ENCODE data around the gene SFI1. TPM values are rescaled to one million over a fixed set of nuclear protein-coding genes. Genes with fewer than 3 reads are reported as not detected.

Gene SFI1
- total RNA-seq, 1 experiment from 2014 or later: 55.2 TPM

GRCh38 chr22:31567702-31568101 lies 71.4 kb downstream of the SFI1 start:
- H3K4me3 ChIP-seq (ENCODE audit: low read depth, low read length): no peak overlapping the region
- POLR2A ChIA-PET: no interaction called here
- H3K27ac Mint-ChIP-seq (ENCODE audit: unreplicated experiment): no peak overlapping the region
- no peaks in the 10 kb centered on the region for H3K4me1 ChIP-seq
- no peak for TF ChIP-seq CTCF (IDR thresholded peaks at IDR 0.05; ENCODE audit: insufficient read depth in 1 of 2, low read depth in 1 of 2, low read length in 1 of 2, severe bottlenecking in 1 of 2, unreplicated experiment in 1 of 2)
- H3K36me3 Mint-ChIP-seq (ENCODE audit: insufficient read depth, unreplicated experiment): peaks cover 8% of the 10 kb centered on the region
- no peaks in the 10 kb centered on the region for H3K27me3 Mint-ChIP-seq (ENCODE audit: insufficient read depth, unreplicated experiment)
- H3K4me1 Mint-ChIP-seq (ENCODE audit: low read depth, unreplicated experiment): peaks cover 11% of the 10 kb centered on the region
- H3K9me3 Mint-ChIP-seq (ENCODE audit: unreplicated experiment): no peaks in the 10 kb centered on the region
- no peaks in the 10 kb centered on the region for H3K27me3 ChIP-seq (replicated peaks; ENCODE audit: control insufficient read depth, insufficient read depth, low read length)
- CTCF ChIA-PET: no interaction called here
- DNase-seq: no peak
- intact Hi-C loops (cut with micrococcal nuclease; ENCODE audit: unreplicated experiment): no loop called here
- no peak overlapping the region for H3K4me3 Mint-ChIP-seq (ENCODE audit: unreplicated experiment)
- no peaks in the 10 kb centered on the region for H3K36me3 ChIP-seq (ENCODE audit: control insufficient read depth, insufficient read depth, low read length)
- no TSS peak for BruUV-seq (replicated peaks)
- H3K9me3 ChIP-seq: no peaks in the 10 kb centered on the region

GRCh38 chr22:31569126-31569525 lies 72.8 kb downstream of the SFI1 start:
- no peaks in the 10 kb centered on the region for H3K9me3 Mint-ChIP-seq (ENCODE audit: unreplicated experiment)
- H3K27me3 Mint-ChIP-seq (ENCODE audit: insufficient read depth, unreplicated experiment): no peaks in the 10 kb centered on the region
- peaks cover 11% of the 10 kb centered on the region for H3K4me1 Mint-ChIP-seq (ENCODE audit: low read depth, unreplicated experiment)
- no peak overlapping the region for H3K27ac Mint-ChIP-seq (ENCODE audit: unreplicated experiment)
- no peak for TF ChIP-seq CTCF (IDR thresholded peaks at IDR 0.05; ENCODE audit: insufficient read depth in 1 of 2, low read depth in 1 of 2, low read length in 1 of 2, severe bottlenecking in 1 of 2, unreplicated experiment in 1 of 2)
- intact Hi-C loops (cut with micrococcal nuclease; ENCODE audit: unreplicated experiment): no loop called here
- H3K36me3 Mint-ChIP-seq (ENCODE audit: insufficient read depth, unreplicated experiment): no peaks in the 10 kb centered on the region
- POLR2A ChIA-PET: no interaction called here
- no peak overlapping the region for H3K4me3 Mint-ChIP-seq (ENCODE audit: unreplicated experiment)
- H3K4me1 ChIP-seq: no peaks in the 10 kb centered on the region
- H3K4me3 ChIP-seq (ENCODE audit: low read depth, low read length): no peak overlapping the region
- no peaks in the 10 kb centered on the region for H3K36me3 ChIP-seq (ENCODE audit: control insufficient read depth, insufficient read depth, low read length)
- no TSS peak for BruUV-seq (replicated peaks)
- H3K27me3 ChIP-seq (replicated peaks; ENCODE audit: control insufficient read depth, insufficient read depth, low read length): no peaks in the 10 kb centered on the region
- H3K9me3 ChIP-seq: no peaks in the 10 kb centered on the region
- DNase-seq: no peak
- CTCF ChIA-PET: no interaction called here

- Histone ChIP-seq H3K4me1 (peaks cover 4% of the 10 kb centered on the region; the same call in 1 of the 2 replicates), H3K9me3 (no peaks in the 10 kb centered on the region), H3K36me3 (ENCODE audit: control insufficient read depth, insufficient read depth, low read length) (no peaks in the 10 kb centered on the region), H3K4me3 (ENCODE audit: low read depth, low read length) (no peak overlapping the region), H3K27me3 (replicated peaks; ENCODE audit: control insufficient read depth, insufficient read depth, low read length) (no peaks in the 10 kb centered on the region)
- BruUV-seq (replicated peaks): no TSS peak
- H3K36me3 Mint-ChIP-seq (ENCODE audit: insufficient read depth, unreplicated experiment): peaks cover 20% of the 10 kb centered on the region
- no peak overlapping the region for H3K27ac Mint-ChIP-seq (ENCODE audit: unreplicated experiment)
- TF ChIP-seq CTCF (IDR thresholded peaks at IDR 0.05; ENCODE audit: insufficient read depth in 1 of 2, low read depth in 1 of 2, low read length in 1 of 2, severe bottlenecking in 1 of 2, unreplicated experiment in 1 of 2): no peak
- no peaks in the 10 kb centered on the region for H3K27me3 Mint-ChIP-seq (ENCODE audit: insufficient read depth, unreplicated experiment)
- intact Hi-C loops (cut with micrococcal nuclease; ENCODE audit: unreplicated experiment): no loop called here
- H3K4me1 Mint-ChIP-seq (ENCODE audit: low read depth, unreplicated experiment): peaks cover 30% of the 10 kb centered on the region
- no peaks in the 10 kb centered on the region for H3K9me3 Mint-ChIP-seq (ENCODE audit: unreplicated experiment)
- no peak for DNase-seq
- no peak overlapping the region for H3K4me3 Mint-ChIP-seq (ENCODE audit: unreplicated experiment)
- ChIA-PET POLR2A (no interaction called here), CTCF (no interaction called here)
These were observed 76.6 kb downstream of the SFI1 start for GRCh38 chr22:31572939-31573338.
